Activated CD8-positive, alpha-beta T cell treated with anti-CD3 and anti-CD28 coated beads for 36 hours (primary cell): ENCODE measurements around the gene GLO1. TPM values are rescaled to one million over a fixed set of nuclear protein-coding genes. Genes with fewer than 3 reads are reported as not detected.
A peak's percentile ranks its signal among the peaks of the same experiment; 100 is the strongest.
"Not testable (repeated sequence)": the region's sequence is repeated elsewhere in the genome, so short reads cannot be mapped to it uniquely, and the experiment has no call there.

Experiments used
- ATAC-seq: fragments of 200-7000 bp; cut with Tn5 transposase; one replicate; pipeline ENCODE4 v1.10.0; 2021; ENCODE audit warnings: mild to moderate bottlenecking, moderate library complexity
- CTCF ChIA-PET: fragments of 350-600 bp; sonication (Branson Sonifier 250); formaldehyde crosslinking; loops from one replicate; lab custom pipeline; 2021; ENCODE audit warnings: antibody characterized with exemption; lab: Charles Lee
- POLR2A ChIA-PET: fragments of 350-600 bp; sonication (Branson Sonifier 250); formaldehyde crosslinking; loops from one replicate; lab custom pipeline; 2021; ENCODE audit warnings: antibody characterized with exemption; lab: Charles Lee
- DNase-seq: peaks from one replicate; pipeline ENCODE4 v3.0.0-alpha.2; 2020
- H3K27ac Mint-ChIP-seq: one replicate; pipeline ENCODE4 v1.8.0; 2021; ENCODE audit warnings: mild to moderate bottlenecking, mixed read lengths
- H3K27me3 Mint-ChIP-seq: one replicate; pipeline ENCODE4 v1.8.0; 2021; ENCODE audit warnings: mixed read lengths
- H3K36me3 Mint-ChIP-seq: one replicate; pipeline ENCODE4 v1.8.0; 2021; ENCODE audit warnings: low read depth, mixed read lengths
- H3K4me1 Mint-ChIP-seq: one replicate; pipeline ENCODE4 v1.8.0; 2021; ENCODE audit warnings: low read depth, mixed read lengths
- H3K4me3 Mint-ChIP-seq: one replicate; pipeline ENCODE4 v1.8.0; 2021; ENCODE audit warnings: mild to moderate bottlenecking, moderate library complexity, mixed read lengths
- H3K9me3 Mint-ChIP-seq: one replicate; pipeline ENCODE4 v1.8.0; 2021; ENCODE audit warnings: mixed read lengths
- CTCF ChIP-seq: fragments of 200-600 bp; IDR thresholded peaks from one replicate; pipeline ENCODE4 v1.8.0; 2022; ENCODE audit warnings: antibody characterized with exemption, mild to moderate bottlenecking
- intact Hi-C: fragments of 100-400 bp; cut with micrococcal nuclease; formaldehyde crosslinking; loops from one replicate; pipeline ENCODE4 v1.10.0; 2022
- total RNA-seq, 2 experiments: library from RNA; stranded (reverse); gene quantifications; one replicate each; pipeline ENCODE4 v1.2.3, GENCODE V29; 2021

Gene GLO1
- total RNA-seq, 2 experiments from 2014 or later, result 135 to 142 TPM

GRCh38 chr6:38708496-38708895 is 5.6 kb upstream of the GLO1 start:
- H3K27ac Mint-ChIP-seq, result no peak overlapping the region
- intact Hi-C loops, result no loop called here
- POLR2A ChIA-PET, result no interaction called here

GRCh38 chr6:38705924-38706323 is 3.0 kb upstream of the GLO1 start:
- Mint-ChIP-seq H3K9me3 (peaks cover 4% of the 10 kb centered on the region), H3K27me3 (peaks cover 6% of the 10 kb centered on the region), H3K27ac (no peak overlapping the region), H3K4me3 (no peak overlapping the region), H3K36me3 (peaks cover 19% of the 10 kb centered on the region), H3K4me1 (peaks cover 11% of the 10 kb centered on the region)
- DNase-seq (no peak), ATAC-seq (no peak)
- intact Hi-C loops, result no loop called here
- TF ChIP-seq CTCF, result no peak
- ChIA-PET CTCF (interaction anchor here (1.2 to 1.3 kb wide), 3 partner anchors 8 to 33 kb away, joined by 3 to 4 read pairs (median 3); no protein-coding TSS in a partner anchor), POLR2A (no interaction called here)

More at GRCh38 chr6:38708496-38708895, 5.6 kb upstream of the GLO1 start:
- Mint-ChIP-seq H3K27me3 (peaks cover 6% of the 10 kb centered on the region), H3K4me3 (no peak overlapping the region), H3K4me1 (peaks cover 1% of the 10 kb centered on the region), H3K36me3 (no peaks in the 10 kb centered on the region), H3K9me3 (no peaks in the 10 kb centered on the region)
- DNase-seq (no peak), ATAC-seq (no peak)
- no peak for TF ChIP-seq CTCF
- CTCF ChIA-PET, result no interaction called here

- Mint-ChIP-seq H3K27ac (no peak overlapping the region), H3K4me1 (peaks cover 25% of the 10 kb centered on the region), H3K9me3 (peaks cover 16% of the 10 kb centered on the region), H3K36me3 (peaks cover 37% of the 10 kb centered on the region), H3K4me3 (no peak overlapping the region), H3K27me3 (peaks cover 3% of the 10 kb centered on the region)
- ChIA-PET CTCF (interaction anchor here (1.4 kb wide), 1 partner anchor 10 kb away, joined by 7 read pairs; no protein-coding TSS in a partner anchor), POLR2A (interaction anchor here (1.1 kb wide), 1 partner anchor 41 kb away, joined by 3 read pairs; no protein-coding TSS in a partner anchor)
- DNase-seq, result no peak
- no peak for ATAC-seq
- no peak for TF ChIP-seq CTCF
- intact Hi-C loops, result no loop called here
Measured at GRCh38 chr6:38703949-38704590, 1.1 kb upstream of the GLO1 start.

GRCh38 chr6:38701551-38701950 is 1.4 kb downstream of the GLO1 start:
- POLR2A ChIA-PET, result no interaction called here
- peak overlapping the region; percentile 81 for H3K4me3 Mint-ChIP-seq
- H3K9me3 Mint-ChIP-seq, result peaks cover 16% of the 10 kb centered on the region
- intact Hi-C loops, result no loop called here
- ATAC-seq (no peak), DNase-seq (no peak)
- H3K36me3 Mint-ChIP-seq, result peaks cover 56% of the 10 kb centered on the region
- CTCF ChIA-PET, result no interaction called here
- no peaks in the 10 kb centered on the region for H3K27me3 Mint-ChIP-seq
- peaks cover 36% of the 10 kb centered on the region for H3K4me1 Mint-ChIP-seq
- no peak overlapping the region for H3K27ac Mint-ChIP-seq
- no peak for TF ChIP-seq CTCF

- H3K27ac Mint-ChIP-seq, DNase-seq, H3K4me3 Mint-ChIP-seq, intact Hi-C loops, ATAC-seq, H3K27me3 Mint-ChIP-seq, CTCF ChIA-PET, POLR2A ChIA-PET: not testable (repeated sequence)
- H3K36me3 Mint-ChIP-seq, result peaks cover 66% of the 10 kb centered on the region
- H3K9me3 Mint-ChIP-seq, result peaks cover 18% of the 10 kb centered on the region
- peaks cover 42% of the 10 kb centered on the region for H3K4me1 Mint-ChIP-seq
Measured at GRCh38 chr6:38699702-38700101, 3.2 kb downstream of the GLO1 start.
